Neural progenitor cell (in vitro differentiated cells): Measurements from ENCODE around the gene TOGARAM2.

Source experiments
- EZH2 ChIP-seq: fragments of 200-600 bp; sonication (generic); IDR thresholded peaks from 2 replicates; pipeline ENCODE4 v1.6.1; 2017; ENCODE audit warnings: antibody characterized with exemption, mild to moderate bottlenecking, moderate library complexity
- EZH2phosphoT487 ChIP-seq: fragments of 200-600 bp; sonication (generic); IDR thresholded peaks from 2 replicates; pipeline ENCODE4 v1.6.1; 2017; ENCODE audit warnings: antibody characterized with exemption
- TF ChIP-seq, protein P1 (sequence below): fragments of 200-600 bp; sonication (generic); IDR thresholded peaks from 2 replicates; pipeline ENCODE4 v1.5.1; 2017; ENCODE audit warnings: antibody characterized with exemption, mild to moderate bottlenecking

- TF ChIP-seq, protein P1, sequence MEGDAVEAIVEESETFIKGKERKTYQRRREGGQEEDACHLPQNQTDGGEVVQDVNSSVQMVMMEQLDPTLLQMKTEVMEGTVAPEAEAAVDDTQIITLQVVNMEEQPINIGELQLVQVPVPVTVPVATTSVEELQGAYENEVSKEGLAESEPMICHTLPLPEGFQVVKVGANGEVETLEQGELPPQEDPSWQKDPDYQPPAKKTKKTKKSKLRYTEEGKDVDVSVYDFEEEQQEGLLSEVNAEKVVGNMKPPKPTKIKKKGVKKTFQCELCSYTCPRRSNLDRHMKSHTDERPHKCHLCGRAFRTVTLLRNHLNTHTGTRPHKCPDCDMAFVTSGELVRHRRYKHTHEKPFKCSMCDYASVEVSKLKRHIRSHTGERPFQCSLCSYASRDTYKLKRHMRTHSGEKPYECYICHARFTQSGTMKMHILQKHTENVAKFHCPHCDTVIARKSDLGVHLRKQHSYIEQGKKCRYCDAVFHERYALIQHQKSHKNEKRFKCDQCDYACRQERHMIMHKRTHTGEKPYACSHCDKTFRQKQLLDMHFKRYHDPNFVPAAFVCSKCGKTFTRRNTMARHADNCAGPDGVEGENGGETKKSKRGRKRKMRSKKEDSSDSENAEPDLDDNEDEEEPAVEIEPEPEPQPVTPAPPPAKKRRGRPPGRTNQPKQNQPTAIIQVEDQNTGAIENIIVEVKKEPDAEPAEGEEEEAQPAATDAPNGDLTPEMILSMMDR: no peak
- no peak for TF ChIP-seq EZH2
- TF ChIP-seq EZH2phosphoT487: no peak
Measured at GRCh38 chr2:29009270-29009669, 28.2 kb downstream of the TOGARAM2 start.
